Loucy (cell line): ENCODE data around the gene LRIG3.
"Not testable (repeated sequence)": the region's sequence is repeated elsewhere in the genome, so short reads cannot be mapped to it uniquely, and the experiment has no call there.

Experiments
- H2AFZ ChIP-seq: fragments of 200-600 bp; sonication (generic); 2 replicates; pipeline ENCODE4 v1.6.0; 2016; ENCODE audit warnings: antibody characterized with exemption, mild to moderate bottlenecking, low read length, moderate library complexity
- H3F3A ChIP-seq: fragments of 200-600 bp; 2 replicates; pipeline ENCODE4 v1.6.0; 2016; ENCODE audit warnings: antibody characterized with exemption, low read depth, mild to moderate bottlenecking
- H3K27me3 ChIP-seq: fragments of 200-600 bp; sonication (generic); 2 replicates; pipeline ENCODE4 v1.6.1; 2014; ENCODE audit warnings: low read length, mild to moderate bottlenecking; ENCODE audit not compliant: insufficient read depth, poor library complexity, severe bottlenecking
- H3K36me3 ChIP-seq: fragments of 200-600 bp; sonication (generic); 2 replicates; pipeline ENCODE4 v1.6.1; 2016; ENCODE audit warnings: low read length; ENCODE audit not compliant: insufficient read depth
- H3K4me1 ChIP-seq: fragments of 200-600 bp; sonication (generic); 2 replicates; pipeline ENCODE4 v1.5.1; 2014; ENCODE audit warnings: low read length, mild to moderate bottlenecking; ENCODE audit not compliant: insufficient read depth, poor library complexity, severe bottlenecking
- H3K4me2 ChIP-seq: fragments of 200-600 bp; sonication (generic); 2 replicates; pipeline ENCODE4 v1.6.0; 2014; ENCODE audit warnings: antibody characterized with exemption, low read length, low read depth, mild to moderate bottlenecking; ENCODE audit not compliant: poor library complexity, severe bottlenecking
- H3K4me3 ChIP-seq: fragments of 200-600 bp; sonication (generic); 2 replicates; pipeline ENCODE4 v1.5.1; 2014; ENCODE audit warnings: low read length, mild to moderate bottlenecking, mixed read lengths; ENCODE audit not compliant: poor library complexity, severe bottlenecking
- H3K79me2 ChIP-seq: fragments of 200-600 bp; sonication (generic); 2 replicates; pipeline ENCODE4 v1.6.1; 2014; ENCODE audit warnings: low read length; ENCODE audit not compliant: insufficient read depth
- H3K9ac ChIP-seq: fragments of 200-600 bp; sonication (generic); 2 replicates; pipeline ENCODE4 v1.6.0; 2014; ENCODE audit warnings: mild to moderate bottlenecking, low read depth, low read length, moderate library complexity; ENCODE audit not compliant: poor library complexity, severe bottlenecking
- H3K9me2 ChIP-seq: fragments of 200-600 bp; sonication (generic); replicated peaks from 2 replicates; pipeline ENCODE4 v1.6.1; 2016; ENCODE audit warnings: low read depth, low read length, mixed read lengths
- H3K9me3 ChIP-seq: fragments of 200-600 bp; sonication (generic); 2 replicates; pipeline ENCODE4 v1.6.1; 2014; ENCODE audit warnings: mild to moderate bottlenecking, antibody characterized with exemption, low read length, low read depth; ENCODE audit not compliant: insufficient read depth
- H4K20me1 ChIP-seq: fragments of 200-600 bp; sonication (generic); 2 replicates; pipeline ENCODE4 v1.6.0; 2014; ENCODE audit warnings: antibody characterized with exemption, low read length, mild to moderate bottlenecking; ENCODE audit not compliant: insufficient read depth, poor library complexity, severe bottlenecking
- EZH2phosphoT487 ChIP-seq: fragments of 200-600 bp; IDR thresholded peaks from 2 replicates; pipeline ENCODE4 v1.6.1; 2018; ENCODE audit warnings: antibody characterized with exemption, mild to moderate bottlenecking, moderate library complexity, borderline replicate concordance
- TF ChIP-seq, protein P1 (sequence below): fragments of 200-600 bp; sonication (generic); conservative IDR thresholded peaks from 2 replicates; pipeline ENCODE4 v1.5.1; 2014; ENCODE audit warnings: mild to moderate bottlenecking, antibody characterized with exemption, low read length

LRIG3 gene

DNA sequence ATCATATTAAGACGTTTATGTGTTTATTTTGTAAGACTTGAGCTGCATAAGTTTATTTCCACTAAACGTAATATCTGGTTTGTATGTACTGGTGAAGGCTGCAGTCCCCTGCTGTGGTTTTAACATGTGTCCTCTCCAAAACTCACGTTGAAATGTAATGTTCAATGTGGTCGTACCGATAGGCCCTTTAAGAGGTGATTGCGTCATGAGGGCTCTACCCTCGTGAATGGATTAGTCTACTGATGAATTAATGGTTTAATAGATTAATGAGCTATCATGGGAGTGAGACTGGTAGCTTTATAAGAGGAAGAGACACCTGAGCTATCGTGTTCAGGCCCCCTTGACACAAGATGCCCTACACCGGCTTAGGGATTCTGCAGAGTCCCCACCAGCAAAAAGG is 14.9 kb downstream of the LRIG3 start:
- Histone ChIP-seq H3K4me2 (no peak overlapping the region), H2AFZ (no peak overlapping the region), H3K9ac (no peak overlapping the region), H3K9me3 (no peaks in the 10 kb centered on the region), H3K4me3 (no peak overlapping the region), H4K20me1 (no peaks in the 10 kb centered on the region), H3K9me2 (no peaks in the 10 kb centered on the region), H3K36me3 (no peaks in the 10 kb centered on the region), H3F3A (no peaks in the 10 kb centered on the region), H3K79me2 (no peaks in the 10 kb centered on the region), H3K27me3 (no peaks in the 10 kb centered on the region), H3K4me1 (no peaks in the 10 kb centered on the region)
- no peak for TF ChIP-seq EZH2phosphoT487
- TF ChIP-seq, protein P1, sequence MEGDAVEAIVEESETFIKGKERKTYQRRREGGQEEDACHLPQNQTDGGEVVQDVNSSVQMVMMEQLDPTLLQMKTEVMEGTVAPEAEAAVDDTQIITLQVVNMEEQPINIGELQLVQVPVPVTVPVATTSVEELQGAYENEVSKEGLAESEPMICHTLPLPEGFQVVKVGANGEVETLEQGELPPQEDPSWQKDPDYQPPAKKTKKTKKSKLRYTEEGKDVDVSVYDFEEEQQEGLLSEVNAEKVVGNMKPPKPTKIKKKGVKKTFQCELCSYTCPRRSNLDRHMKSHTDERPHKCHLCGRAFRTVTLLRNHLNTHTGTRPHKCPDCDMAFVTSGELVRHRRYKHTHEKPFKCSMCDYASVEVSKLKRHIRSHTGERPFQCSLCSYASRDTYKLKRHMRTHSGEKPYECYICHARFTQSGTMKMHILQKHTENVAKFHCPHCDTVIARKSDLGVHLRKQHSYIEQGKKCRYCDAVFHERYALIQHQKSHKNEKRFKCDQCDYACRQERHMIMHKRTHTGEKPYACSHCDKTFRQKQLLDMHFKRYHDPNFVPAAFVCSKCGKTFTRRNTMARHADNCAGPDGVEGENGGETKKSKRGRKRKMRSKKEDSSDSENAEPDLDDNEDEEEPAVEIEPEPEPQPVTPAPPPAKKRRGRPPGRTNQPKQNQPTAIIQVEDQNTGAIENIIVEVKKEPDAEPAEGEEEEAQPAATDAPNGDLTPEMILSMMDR: no peak

- not testable (repeated sequence) for H3K9me2 ChIP-seq, H3K4me3 ChIP-seq, H3K27me3 ChIP-seq, H3K79me2 ChIP-seq, H4K20me1 ChIP-seq, H3K9me3 ChIP-seq, H3K4me1 ChIP-seq, H3F3A ChIP-seq, H3K4me2 ChIP-seq, H3K36me3 ChIP-seq, H3K9ac ChIP-seq, H2AFZ ChIP-seq
These were observed 17.6 kb downstream of the LRIG3 start for GRCh38 chr12:58902726-58903125.

DNA sequence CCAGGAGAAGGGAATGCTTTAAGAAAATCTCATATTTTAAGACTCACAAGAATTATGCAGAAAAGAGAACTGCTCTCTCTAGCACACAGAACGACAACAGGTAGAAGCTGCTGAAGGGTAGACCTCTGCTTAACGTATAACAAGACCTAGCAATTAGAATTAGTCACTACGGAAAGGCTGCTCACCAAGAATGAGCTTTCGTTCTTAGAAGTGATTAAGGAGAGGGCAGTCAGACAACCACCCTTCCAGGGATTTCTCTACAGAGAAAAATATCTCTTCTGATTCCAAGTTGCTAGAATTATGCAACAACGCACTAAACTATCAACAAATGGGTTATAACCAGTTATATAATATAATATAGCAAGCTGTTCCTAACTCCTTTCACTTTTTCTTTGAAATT is 18.6 kb downstream of the LRIG3 start:
- H4K20me1 ChIP-seq: no peaks in the 10 kb centered on the region
- no peaks in the 10 kb centered on the region for H3K9me3 ChIP-seq
- H2AFZ ChIP-seq: no peak overlapping the region
- H3K4me3 ChIP-seq: no peak overlapping the region
- H3K27me3 ChIP-seq: no peaks in the 10 kb centered on the region
- H3K9ac ChIP-seq: no peak overlapping the region
- no peaks in the 10 kb centered on the region for H3K4me1 ChIP-seq
- no peak for TF ChIP-seq EZH2phosphoT487
- TF ChIP-seq, protein P1: no peak
- no peaks in the 10 kb centered on the region for H3K36me3 ChIP-seq
- no peaks in the 10 kb centered on the region for H3K9me2 ChIP-seq
- H3K79me2 ChIP-seq: no peaks in the 10 kb centered on the region
- H3K4me2 ChIP-seq: no peak overlapping the region
- no peaks in the 10 kb centered on the region for H3F3A ChIP-seq

GRCh38 chr12:58897969-58898368 is 22.3 kb downstream of the LRIG3 start:
- Histone ChIP-seq H4K20me1 (no peaks in the 10 kb centered on the region), H3K4me2 (no peak overlapping the region), H3K4me3 (no peak overlapping the region), H3K9ac (no peak overlapping the region), H3K79me2 (no peaks in the 10 kb centered on the region), H3K9me2 (no peaks in the 10 kb centered on the region), H3K4me1 (no peaks in the 10 kb centered on the region), H3K9me3 (no peaks in the 10 kb centered on the region), H3F3A (no peaks in the 10 kb centered on the region), H2AFZ (no peak overlapping the region), H3K27me3 (no peaks in the 10 kb centered on the region), H3K36me3 (no peaks in the 10 kb centered on the region)
- TF ChIP-seq EZH2phosphoT487: no peak
- TF ChIP-seq, protein P1: no peak
